Islet of Langerhans (tissue), 1 donor: ENCODE data around the gene SELE.

ENCODE experiments used
- FAIRE-seq: peaks from one replicate; lab custom pipeline; 2011; peaks lifted over from hg19 to GRCh38; lab: Jason Lieb, UNC

SELE gene, protein sequence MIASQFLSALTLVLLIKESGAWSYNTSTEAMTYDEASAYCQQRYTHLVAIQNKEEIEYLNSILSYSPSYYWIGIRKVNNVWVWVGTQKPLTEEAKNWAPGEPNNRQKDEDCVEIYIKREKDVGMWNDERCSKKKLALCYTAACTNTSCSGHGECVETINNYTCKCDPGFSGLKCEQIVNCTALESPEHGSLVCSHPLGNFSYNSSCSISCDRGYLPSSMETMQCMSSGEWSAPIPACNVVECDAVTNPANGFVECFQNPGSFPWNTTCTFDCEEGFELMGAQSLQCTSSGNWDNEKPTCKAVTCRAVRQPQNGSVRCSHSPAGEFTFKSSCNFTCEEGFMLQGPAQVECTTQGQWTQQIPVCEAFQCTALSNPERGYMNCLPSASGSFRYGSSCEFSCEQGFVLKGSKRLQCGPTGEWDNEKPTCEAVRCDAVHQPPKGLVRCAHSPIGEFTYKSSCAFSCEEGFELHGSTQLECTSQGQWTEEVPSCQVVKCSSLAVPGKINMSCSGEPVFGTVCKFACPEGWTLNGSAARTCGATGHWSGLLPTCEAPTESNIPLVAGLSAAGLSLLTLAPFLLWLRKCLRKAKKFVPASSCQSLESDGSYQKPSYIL

DNA sequence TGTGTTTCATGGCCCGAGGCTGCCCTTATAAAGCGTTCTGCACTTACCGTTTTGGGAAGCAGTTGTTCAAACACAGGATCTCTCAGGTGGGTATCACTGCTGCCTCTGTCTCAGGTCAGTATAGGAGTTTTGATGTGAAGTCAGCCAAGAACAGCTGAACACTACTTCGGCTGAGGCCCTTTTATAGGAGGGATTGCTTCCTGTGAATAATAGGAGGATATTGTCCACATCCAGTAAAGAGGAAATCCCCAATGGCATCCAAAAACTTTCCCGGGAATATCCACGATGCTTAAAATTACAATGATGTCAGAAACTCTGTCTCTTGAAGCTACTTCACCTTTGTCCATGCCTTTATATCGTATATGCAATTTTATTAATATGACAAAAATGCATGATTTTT lies at the start of gene SELE:
SELE (minus strand) TSS at position 156 of the 400 bp plus-strand sequence. CDS start 467 bp downstream, outside the sequence.
- no peak for FAIRE-seq

DNA sequence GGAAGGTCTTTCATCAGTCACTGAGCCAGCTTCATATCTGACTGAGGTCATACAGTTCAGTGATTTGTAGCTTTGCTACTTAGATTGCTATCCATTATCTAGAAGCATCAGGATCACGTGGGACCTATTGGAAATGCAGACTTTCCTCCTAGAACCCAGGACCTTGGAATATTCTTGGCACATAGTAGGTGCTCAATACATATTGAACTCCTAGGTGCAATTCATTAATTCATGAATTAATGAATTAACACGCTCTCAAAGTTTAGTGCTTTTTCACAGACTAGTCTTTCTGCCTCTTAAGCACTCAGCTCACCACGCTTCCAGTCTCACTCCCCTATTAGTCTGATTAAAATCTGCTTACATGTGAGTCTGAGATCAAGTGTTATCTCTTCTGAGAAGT lies 48.7 kb upstream of the SELE start:
- FAIRE-seq = no peak

DNA sequence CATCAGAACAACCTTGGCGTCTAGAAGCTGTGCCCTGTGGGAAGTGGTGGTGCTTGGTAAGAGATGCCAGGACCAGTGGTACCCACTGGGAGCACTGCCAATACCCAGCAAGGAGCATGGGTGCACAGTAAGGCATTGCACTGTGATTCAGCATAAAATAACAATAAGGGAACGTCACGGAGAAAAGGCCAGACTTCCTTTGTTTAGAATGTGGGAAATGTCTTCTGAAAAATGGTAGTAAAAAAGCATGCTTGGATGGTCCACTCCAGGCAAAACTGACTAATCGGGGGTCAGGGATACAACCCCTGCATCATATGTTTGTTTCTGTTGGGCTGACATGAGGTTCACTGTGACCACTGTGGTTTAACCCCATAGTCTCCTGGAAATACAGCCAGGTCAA lies 46.1 kb upstream of the SELE start:
- FAIRE-seq = no peak

DNA sequence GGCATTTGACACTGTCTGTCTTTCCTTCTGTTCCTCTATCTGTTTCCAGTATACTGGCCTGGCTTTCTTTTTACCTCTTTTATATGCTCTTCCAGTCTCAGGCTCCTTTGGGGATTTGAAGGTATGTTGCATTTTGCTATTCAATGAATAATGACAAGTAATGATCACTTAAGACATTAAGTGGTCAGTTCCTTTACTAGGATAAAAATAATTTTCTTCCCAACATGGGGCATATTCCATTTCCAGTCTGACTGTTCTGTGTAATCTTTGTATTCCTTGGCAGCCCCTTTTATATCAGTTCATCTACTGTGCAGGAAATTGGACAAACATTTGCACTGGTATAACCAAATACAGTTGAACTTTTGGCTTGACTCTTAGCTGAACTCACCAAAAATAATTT lies 45.3 kb upstream of the SELE start:
- no peak for FAIRE-seq

DNA sequence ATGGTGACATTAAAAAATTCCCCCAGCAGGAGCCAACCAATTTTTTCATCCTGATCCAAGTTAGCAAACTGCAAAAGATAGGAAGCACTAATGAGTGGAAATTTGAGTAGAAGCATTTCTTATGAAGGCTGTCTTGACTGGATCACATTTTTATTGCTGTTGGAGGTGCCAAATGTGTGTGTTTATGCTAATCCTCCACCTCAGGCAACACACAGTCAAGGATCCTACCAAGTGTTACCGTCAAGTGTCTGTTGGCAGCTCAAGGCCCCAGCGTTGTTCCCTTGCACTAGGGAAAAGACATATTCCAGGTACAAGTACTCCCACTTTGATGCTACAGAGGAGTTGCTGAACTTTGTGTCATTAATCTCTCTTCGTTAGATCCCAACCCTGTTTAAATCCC lies 42.6 kb upstream of the SELE start:
- no peak for FAIRE-seq

DNA sequence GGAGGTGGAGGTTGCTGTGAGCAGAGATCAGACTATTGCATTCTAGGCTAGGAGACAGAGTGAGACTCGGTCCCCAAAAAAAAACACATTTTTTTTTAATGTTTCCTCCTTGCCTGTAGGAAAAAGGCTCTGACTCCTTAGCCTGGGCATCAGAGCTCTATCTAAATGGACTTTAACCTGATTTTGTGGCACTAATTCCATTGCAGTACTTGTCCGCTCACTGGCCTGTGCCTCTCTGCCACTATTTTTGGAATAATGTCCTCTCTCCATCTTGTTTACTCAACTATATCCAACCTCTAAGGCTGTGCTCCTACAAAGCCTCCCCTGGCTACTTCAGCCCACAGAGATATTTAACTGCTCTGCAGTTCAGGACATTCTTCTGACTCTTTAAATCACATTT lies 34.3 kb upstream of the SELE start:
- FAIRE-seq = no peak

DNA sequence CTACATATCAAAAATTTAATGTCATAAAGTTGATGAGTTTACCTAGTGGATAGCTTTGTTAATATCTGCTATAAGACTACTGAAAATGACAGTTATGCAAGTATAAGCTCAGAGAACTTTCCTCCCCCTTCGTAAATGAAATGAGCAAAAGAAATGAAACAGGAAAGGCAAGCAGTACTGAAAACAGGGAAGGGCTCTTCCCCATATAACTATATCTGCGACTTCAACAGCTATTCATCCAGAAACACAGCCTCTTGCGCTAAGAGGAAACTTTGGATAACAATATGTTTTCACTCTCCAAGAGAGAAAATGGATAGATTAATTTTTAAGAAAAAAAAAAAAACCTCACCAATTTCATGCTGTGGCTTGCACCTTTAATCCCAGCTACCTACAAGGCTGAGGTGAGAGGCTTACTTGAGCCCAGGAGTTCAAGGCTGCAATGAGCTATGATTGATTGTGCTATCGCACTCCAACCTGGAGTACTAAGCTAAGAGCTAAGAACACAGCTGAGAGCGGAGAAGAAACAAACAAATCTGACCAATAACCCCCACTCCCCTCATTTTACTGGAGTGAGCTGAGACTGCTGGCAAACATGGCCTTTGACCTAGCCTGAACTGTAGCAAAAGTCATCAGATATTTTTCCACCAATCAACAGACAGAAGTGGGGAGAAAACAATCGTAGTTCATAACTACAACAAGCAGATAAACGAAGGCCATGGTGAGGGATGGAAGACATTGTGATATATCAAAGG lies 31.9 kb upstream of the SELE start:
- FAIRE-seq = no peak

DNA sequence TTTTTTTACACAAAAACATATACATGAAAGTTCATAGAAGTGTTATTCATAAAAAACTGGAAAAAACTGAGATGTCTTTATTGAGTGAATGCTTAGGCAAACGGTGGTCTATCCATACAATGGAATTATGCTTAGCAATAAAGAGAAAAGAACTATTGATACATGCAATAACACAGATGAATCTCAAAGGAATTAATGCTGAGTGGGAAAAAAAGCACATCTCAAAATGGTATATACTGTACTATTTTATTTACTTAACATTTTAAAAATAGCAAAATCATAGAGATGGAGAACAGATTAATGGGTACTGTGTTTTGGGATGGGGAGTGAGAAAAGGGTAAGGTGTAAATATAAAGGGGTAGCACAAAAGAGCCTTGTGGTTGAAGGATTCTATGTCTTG lies 31.0 kb upstream of the SELE start:
- no peak for FAIRE-seq

DNA sequence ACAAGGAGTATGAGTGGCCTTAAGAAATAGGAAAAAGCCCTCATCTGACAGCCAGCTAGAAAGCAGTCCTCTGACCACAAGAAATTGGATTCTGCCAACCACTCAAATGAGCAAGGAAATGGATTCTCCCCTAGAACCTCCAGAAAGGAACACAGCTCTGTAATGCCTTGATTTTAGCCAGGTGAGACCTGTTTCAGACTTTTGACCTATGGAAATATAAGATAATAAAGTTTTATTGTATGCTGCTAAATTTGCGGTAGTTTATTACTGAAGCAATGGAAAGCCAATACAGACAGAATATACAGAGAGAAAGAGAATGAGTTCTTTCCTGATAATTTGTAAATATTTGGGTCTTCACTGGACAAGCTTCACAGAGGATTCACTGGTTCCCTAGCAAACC lies 28.8 kb upstream of the SELE start:
- FAIRE-seq = no peak

DNA sequence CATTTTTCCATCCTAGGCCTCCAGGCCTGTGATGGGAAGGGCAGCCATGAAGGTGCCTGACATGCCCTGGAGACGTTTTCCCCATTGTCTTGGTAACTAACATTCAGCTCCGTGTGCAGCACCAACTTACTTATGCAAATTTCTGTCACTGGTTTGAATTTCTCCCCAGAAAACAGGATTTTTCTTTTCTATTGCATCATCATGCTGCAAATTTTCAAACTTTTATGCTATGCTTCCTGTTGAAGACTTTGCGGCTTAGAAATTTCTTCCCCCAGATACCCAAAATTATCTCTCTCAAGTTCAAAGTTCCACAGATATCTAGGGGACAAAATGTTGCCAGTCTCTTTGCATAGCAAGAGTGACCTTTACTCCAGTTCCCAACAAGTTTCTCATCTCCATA lies 25.2 kb upstream of the SELE start:
- FAIRE-seq = no peak

DNA sequence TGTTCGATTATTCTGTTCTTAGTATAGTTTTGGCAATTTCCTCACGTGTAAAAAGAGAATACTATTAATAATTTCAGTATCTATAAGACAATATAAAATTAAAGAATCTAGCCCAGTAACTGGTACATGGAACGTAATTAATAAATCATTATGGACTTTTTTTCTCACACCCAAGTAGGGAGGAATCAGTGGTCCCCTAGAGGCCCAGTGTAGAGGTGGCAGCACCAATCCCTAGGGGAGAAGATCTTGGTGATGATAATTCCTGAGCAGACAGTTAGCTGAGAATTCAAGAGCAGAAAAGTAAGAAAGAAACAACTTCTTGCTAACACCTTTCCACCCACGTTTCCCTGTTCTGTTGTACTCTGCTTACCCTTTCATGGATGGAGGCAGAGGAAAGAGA lies 19.7 kb upstream of the SELE start:
- FAIRE-seq = no peak

DNA sequence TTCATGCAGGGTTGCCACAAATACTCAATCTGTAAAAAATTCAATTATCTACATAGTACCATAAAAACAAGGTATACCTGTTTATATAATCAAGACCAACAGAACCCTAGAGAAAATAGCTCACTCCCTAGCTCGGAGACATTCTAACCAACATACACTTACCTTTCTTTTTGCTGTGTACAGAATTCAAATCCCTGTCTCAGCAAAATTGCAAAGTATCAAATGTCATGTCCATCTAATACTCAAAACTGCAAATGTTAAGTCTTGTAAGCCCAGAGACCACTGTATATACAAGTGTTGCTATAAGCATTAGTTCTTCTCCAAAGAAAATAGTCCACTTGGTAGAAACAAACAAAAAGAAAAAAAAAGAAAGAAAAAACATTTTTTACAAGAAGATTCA lies 16.2 kb upstream of the SELE start:
- no peak for FAIRE-seq

DNA sequence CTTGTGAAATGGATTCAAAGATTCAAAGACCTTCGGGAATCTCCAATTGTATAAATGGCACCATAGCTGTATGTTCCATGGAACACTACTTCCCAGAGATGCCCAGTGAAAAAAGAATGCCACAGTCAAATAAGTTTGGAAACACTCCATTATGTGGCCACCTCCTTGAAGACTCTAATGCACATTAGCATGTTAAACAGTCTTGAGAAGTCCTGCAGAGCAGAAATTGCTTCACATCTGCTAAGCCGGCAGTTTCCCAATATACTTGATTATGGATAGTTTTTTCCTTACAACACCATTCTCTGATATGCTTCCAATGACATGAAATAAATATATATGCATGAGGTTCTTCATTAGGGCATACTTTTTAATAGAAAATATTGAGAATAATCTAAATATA lies 12.7 kb upstream of the SELE start:
- no peak for FAIRE-seq

DNA sequence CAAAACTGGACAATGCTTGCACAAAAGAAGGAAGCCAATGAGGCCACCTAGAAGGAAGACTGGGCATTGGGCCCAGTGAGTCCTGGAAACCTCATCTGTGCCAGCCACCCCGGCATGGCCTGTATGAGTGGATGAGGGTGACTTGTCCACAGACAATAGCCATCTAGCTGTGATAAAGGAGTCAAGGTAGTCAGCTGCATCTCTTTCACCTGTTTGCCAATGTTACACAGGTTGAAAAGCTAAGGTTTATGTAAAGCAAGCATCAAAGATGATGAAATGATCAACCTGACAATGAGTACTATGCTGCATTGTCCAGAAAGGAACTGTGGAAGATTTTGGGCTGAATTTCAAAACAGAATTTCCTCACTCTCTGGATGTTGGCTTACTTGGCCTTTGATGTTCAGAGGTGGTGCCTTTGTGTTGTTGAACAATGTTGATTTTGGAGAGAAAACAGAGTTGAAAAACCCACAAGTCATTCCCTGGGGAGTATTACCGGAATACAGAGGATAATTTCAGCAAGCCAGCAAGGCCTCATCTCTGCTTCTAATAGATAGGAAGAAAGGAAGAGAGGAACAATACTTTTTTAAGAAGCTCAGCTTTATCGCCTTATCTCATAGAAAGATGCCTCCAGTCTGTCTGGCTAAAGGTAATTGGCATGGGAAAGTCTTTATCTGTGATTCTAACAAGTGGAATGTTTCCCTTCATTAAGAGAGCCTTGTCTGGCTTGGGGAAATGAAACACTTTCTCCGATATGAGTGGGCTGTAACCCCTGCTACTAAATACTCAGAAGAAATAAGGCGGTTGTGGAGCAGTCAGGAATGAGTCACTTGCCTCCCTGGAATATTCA lies 11.4 kb upstream of the SELE start:
- FAIRE-seq = no peak

DNA sequence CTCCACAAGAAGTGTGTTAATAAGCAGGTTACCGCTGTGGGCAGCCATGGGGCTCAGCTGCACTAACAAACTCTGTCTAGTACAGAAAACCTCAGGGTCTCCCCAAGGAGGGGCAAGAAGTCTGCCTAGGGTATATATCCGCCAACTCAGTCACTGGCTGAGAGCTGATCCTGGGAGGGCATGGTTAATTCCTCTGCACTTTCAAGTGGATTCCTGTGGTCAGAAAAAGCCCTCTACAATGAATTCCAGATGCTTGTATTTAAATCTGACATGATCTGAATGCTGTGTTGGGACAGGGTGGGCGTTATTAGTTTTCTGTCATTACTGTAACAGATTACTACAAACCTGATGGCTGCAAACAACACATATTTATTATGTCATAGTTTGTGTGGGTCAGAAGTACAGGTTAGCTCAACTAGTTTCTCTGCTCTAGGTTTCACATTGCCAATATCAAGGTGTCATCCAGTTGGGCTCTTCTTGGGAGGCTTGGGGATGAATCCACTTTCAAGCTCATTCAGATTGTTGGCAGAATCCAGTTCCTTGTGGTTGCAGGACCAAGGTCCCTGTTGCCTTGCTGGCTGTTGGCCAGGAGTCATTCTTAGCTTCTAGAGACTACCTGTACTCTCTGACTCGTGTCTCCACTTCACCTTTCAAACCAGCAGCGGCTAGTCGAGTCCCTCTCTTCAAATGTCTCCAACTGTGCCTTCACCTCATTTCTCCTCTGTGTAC lies 8.0 kb upstream of the SELE start:
- no peak for FAIRE-seq

DNA sequence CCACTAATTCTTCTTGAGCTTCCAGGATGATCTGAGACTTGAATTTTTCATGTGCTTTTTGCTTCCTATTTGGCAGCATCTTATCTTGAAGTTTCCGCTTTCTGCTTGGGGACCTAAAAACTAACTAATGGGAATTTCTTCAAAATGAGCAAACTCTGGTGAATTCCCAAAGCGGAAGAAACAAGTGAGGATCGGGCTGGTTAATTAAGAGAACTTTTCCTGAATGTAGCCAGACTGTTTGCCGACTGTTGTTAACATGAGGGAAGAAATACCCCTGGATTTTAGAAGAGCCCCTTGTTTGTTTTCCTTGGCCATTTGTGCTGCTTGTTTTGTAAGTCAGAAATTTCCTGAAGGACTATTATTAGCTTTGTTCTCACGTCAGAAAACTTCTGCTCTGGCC lies 6.1 kb upstream of the SELE start:
- no peak for FAIRE-seq

DNA sequence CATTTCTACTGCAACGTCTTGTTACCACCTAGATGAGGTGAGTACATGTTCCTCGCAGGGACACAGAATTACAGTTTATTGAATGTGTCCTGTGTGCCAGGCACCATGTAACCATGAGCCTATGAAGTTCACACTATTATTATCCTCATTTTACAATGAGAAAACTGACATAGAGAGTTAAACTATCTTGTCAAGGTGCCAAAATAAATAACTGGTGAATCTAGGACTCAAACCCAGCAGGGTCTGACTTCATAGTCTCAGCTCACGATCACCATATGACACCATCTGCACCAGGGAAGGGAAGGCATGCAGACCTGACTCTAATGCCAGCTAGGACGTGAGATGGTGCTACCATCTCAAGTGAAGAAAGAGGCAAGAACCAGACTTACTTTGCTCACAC lies 2.4 kb downstream of the SELE start:
- no peak for FAIRE-seq

DNA sequence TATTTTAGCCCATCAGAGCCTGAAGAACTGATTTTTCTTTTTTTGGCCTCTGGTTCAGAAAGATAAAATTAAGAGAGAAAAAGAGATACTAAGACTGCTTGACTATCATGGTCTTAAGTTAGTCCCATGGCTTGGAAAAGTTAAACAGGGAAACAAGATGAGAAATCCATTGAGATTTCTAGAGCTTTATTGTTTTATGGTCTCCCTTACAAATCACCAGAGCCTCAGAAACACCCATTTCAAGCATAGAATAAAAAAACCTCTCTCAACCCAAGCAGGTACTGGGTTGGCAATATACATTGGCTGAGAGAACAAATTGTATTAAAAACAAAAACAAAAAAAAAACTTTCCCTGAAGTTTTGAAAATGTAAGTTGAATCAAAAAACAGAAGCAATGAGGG lies 3.9 kb downstream of the SELE start:
- no peak for FAIRE-seq

DNA sequence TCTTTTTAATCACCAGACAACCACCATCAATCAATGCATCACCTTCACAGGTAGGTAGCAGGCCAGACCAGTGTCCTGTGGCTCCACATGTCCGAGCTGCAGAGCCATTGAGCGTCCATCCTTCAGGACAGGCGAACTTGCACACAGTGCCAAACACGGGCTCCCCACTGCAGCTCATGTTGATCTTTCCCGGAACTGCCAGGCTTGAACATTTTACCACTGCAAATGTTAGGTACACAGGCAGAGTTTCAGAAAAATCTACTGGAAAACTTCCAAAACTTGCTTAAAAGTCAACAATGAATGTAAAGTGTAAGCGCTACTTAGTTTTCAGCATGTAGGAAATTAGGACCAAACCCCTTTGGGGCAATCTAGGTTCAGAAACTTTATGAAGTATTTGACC lies 6.6 kb downstream of the SELE start:
- no peak for FAIRE-seq

DNA sequence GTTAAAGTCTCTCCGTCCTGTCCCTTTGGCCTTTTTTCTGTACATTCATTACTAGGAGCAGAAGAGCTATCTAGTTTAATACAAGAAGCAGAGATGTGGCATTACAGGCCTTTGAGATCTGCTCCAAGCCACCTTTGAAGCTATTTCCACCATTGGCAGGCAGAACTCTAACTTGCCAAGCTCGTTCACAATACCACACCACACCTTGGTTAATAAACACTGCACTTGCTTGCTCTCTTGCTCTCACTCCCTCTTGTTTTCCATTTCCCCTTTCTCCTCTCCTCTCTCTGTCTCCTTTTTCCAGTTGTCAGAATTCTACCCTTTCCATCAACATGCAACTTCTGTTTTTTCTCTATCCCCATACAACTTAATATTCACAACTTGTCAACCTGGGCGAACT lies 7.0 kb downstream of the SELE start:
- no peak for FAIRE-seq

DNA sequence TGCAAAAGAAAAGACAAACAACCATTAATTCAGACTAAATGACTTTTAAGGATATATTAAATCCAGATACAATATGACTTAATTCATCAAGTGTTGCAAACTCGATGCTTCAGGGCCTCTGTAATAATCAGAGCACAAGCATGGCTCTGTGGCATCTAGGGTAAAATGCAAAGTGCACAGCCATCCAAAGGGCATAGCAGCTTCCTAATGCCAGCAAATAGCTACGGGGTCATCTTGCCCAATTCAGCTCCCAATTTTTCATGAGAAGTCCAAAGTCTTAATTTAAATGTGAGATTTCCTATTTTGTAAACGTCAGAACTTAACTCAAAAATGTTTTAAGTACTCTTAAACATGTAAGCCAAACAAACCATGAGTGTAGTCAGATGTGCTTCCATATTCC lies 7.9 kb downstream of the SELE start:
- no peak for FAIRE-seq

DNA sequence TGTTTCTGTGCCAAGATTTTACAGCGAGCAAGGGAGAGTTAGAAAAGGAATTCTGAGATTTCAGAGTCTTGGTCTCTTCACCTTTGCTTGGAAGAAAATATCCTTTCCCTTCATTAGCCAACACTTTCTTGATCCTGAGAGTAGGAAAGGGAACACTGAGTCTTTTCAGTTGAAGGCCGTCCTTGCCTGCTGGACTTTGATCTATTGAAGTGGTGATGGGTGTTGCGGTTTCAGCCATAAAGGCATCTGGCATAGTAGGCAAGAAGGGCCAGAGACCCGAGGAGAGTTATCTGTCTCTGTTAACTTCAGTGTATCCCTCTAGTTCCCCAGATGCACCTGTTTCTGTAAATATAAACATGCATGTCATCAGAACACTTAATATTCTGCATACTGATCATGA lies 9.7 kb downstream of the SELE start:
- FAIRE-seq = no peak
